Hepatocyte (in vitro differentiated cells): Measurements from ENCODE around the gene SHQ1.

Source experiments
- CTCF ChIP-seq: fragments of 200-600 bp; sonication (generic); IDR thresholded peaks from 2 replicates; pipeline ENCODE4 v1.5.1; 2016; ENCODE audit warnings: antibody characterized with exemption, mild to moderate bottlenecking; ENCODE audit not compliant: poor library complexity
- EZH2 ChIP-seq: fragments of 200-600 bp; sonication (generic); IDR thresholded peaks from 2 replicates; pipeline ENCODE4 v1.6.1; 2016; ENCODE audit warnings: antibody characterized with exemption, mild to moderate bottlenecking, borderline replicate concordance
- EZH2phosphoT487 ChIP-seq: fragments of 200-600 bp; sonication (generic); IDR thresholded peaks from one replicate; pipeline ENCODE4 v1.6.1; 2018; ENCODE audit warnings: antibody characterized with exemption, mild to moderate bottlenecking, low read depth, moderate library complexity; ENCODE audit not compliant: unreplicated experiment, severe bottlenecking

- TF ChIP-seq CTCF (no peak), EZH2phosphoT487 (no peak), EZH2 (no peak)
Observed at GRCh38 chr3:72860846-72861245, 12.6 kb upstream of the SHQ1 start.
